Stimulated activated naive CD8-positive, alpha-beta T cell treated with anti-CD3 and anti-CD28 coated beads, Interleukin-15, Interleukin-2, amounts not matched to agents 100 U/mL and 50 U/mL, for 24 hours (primary cell): ENCODE results near the gene LMOD2.

ENCODE experiments used
- ATAC-seq: fragments of 150-1000 bp; cut with Tn5 transposase; one replicate; pipeline ENCODE4 v1.10.0; 2021
- DNase-seq: peaks from one replicate; pipeline ENCODE4 v3.0.0; 2021

LMOD2 gene

GRCh38 chr7:123673752-123674398 is 18.2 kb downstream of the LMOD2 start:
- no peak for ATAC-seq
- DNase-seq, result no peak

GRCh38 chr7:123674399-123675180 is 18.9 kb downstream of the LMOD2 start:
- DNase-seq (no peak), ATAC-seq (no peak)

GRCh38 chr7:123675181-123675473 is 19.5 kb downstream of the LMOD2 start:
- no peak for DNase-seq

GRCh38 chr7:123677061-123677715 is 21.5 kb downstream of the LMOD2 start:
- no peak for ATAC-seq
- DNase-seq, result no peak

More at GRCh38 chr7:123675181-123675473, 19.5 kb downstream of the LMOD2 start:
- ATAC-seq, result no peak

- ATAC-seq, result no peak
- DNase-seq, result no peak
Measured at GRCh38 chr7:123679614-123680013, 23.9 kb downstream of the LMOD2 start.

- no peak for DNase-seq
- no peak for ATAC-seq
Measured at GRCh38 chr7:123680580-123680979, 24.9 kb downstream of the LMOD2 start.

GRCh38 chr7:123681561-123681960 is 25.9 kb downstream of the LMOD2 start:
- ATAC-seq, result no peak
- no peak for DNase-seq

- DNase-seq, result no peak
- no peak for ATAC-seq
Measured at GRCh38 chr7:123682690-123683089, 27.0 kb downstream of the LMOD2 start.

GRCh38 chr7:123687161-123687560 is 31.5 kb downstream of the LMOD2 start:
- no peak for ATAC-seq

GRCh38 chr7:123687727-123688126 is 32.1 kb downstream of the LMOD2 start:
- ATAC-seq (no peak), DNase-seq (no peak)

More at GRCh38 chr7:123687161-123687560, 31.5 kb downstream of the LMOD2 start:
- no peak for DNase-seq

GRCh38 chr7:123689250-123689649 is 33.6 kb downstream of the LMOD2 start:
- DNase-seq (no peak), ATAC-seq (no peak)

GRCh38 chr7:123690550-123690949 is 34.9 kb downstream of the LMOD2 start:
- ATAC-seq (no peak), DNase-seq (no peak)

- no peak for DNase-seq
- no peak for ATAC-seq
Measured at GRCh38 chr7:123692471-123692877, 36.8 kb downstream of the LMOD2 start.

- ATAC-seq, result no peak
Measured at GRCh38 chr7:123695944-123696677, 40.4 kb downstream of the LMOD2 start.

GRCh38 chr7:123705211-123705901 is 49.7 kb downstream of the LMOD2 start:
- ATAC-seq (no peak), DNase-seq (no peak)

More at GRCh38 chr7:123695944-123696677, 40.4 kb downstream of the LMOD2 start:
- no peak for DNase-seq

GRCh38 chr7:123709525-123709924 is 53.9 kb downstream of the LMOD2 start:
- DNase-seq, result no peak
- ATAC-seq, result no peak

GRCh38 chr7:123710683-123711082 is 55.0 kb downstream of the LMOD2 start:
- DNase-seq (no peak), ATAC-seq (no peak)

- ATAC-seq, result peak; percentile 79
- DNase-seq, result no peak
Measured at GRCh38 chr7:123711832-123712293, 56.2 kb downstream of the LMOD2 start.

- ATAC-seq (no peak), DNase-seq (no peak)
Measured at GRCh38 chr7:123712619-123713018, 57.0 kb downstream of the LMOD2 start.
